GM23338 (cell line): ENCODE results near the gene CSRP2. TPM values are rescaled to one million over a fixed set of nuclear protein-coding genes. Genes with fewer than 3 reads are reported as not detected.

Experiments used
- ATAC-seq: fragments of 200-7000 bp; cut with Tn5 transposase; 3 replicates; pipeline ENCODE4 v1.9.1; 2020
- DNase-seq: peaks from one replicate; pipeline ENCODE4 v3.0.0-alpha.2; 2015; ENCODE audit warnings: low spot score
- H2AFZ ChIP-seq: fragments of 200-600 bp; sonication (generic); 2 replicates; pipeline ENCODE4 v1.8.0; 2016; ENCODE audit warnings: antibody characterized with exemption, mild to moderate bottlenecking, moderate library complexity
- H3F3A ChIP-seq: fragments of 200-600 bp; sonication (generic); replicated peaks from 2 replicates; pipeline ENCODE4 v1.8.0; 2017; ENCODE audit warnings: antibody characterized with exemption, mixed run types, low read depth
- H3K27ac ChIP-seq: fragments of 200-600 bp; sonication (generic); 2 replicates; pipeline ENCODE4 v1.6.1; 2016; ENCODE audit warnings: low read depth
- H3K27me3 ChIP-seq: fragments of 200-600 bp; sonication (generic); 2 replicates; pipeline ENCODE4 v1.8.0; 2016; ENCODE audit warnings: mild to moderate bottlenecking, mixed run types, moderate library complexity; ENCODE audit not compliant: insufficient read depth
- H3K36me3 ChIP-seq: fragments of 200-600 bp; sonication (generic); 2 replicates; pipeline ENCODE4 v1.8.0; 2016; ENCODE audit warnings: mild to moderate bottlenecking; ENCODE audit not compliant: insufficient read depth
- H3K4me1 ChIP-seq: fragments of 200-600 bp; sonication (generic); 2 replicates; pipeline ENCODE4 v1.8.0; 2016; ENCODE audit warnings: mild to moderate bottlenecking, moderate library complexity; ENCODE audit not compliant: insufficient read depth
- H3K4me2 ChIP-seq: fragments of 200-600 bp; sonication (generic); 2 replicates; pipeline ENCODE4 v1.7.1; 2017; ENCODE audit warnings: mixed run types
- H3K4me3 ChIP-seq: fragments of 200-600 bp; sonication (generic); 2 replicates; pipeline ENCODE4 v1.6.1; 2016; ENCODE audit warnings: mixed run types
- H3K79me2 ChIP-seq: fragments of 200-600 bp; sonication (generic); replicated peaks from 2 replicates; pipeline ENCODE4 v1.8.0; 2017; ENCODE audit warnings: mild to moderate bottlenecking; ENCODE audit not compliant: insufficient read depth
- H3K9me2 ChIP-seq: fragments of 200-600 bp; sonication (generic); 2 replicates; pipeline ENCODE4 v1.8.0; 2017; ENCODE audit not compliant: insufficient read depth
- H4K20me1 ChIP-seq: fragments of 200-600 bp; sonication (generic); replicated peaks from 2 replicates; pipeline ENCODE4 v1.8.0; 2017; ENCODE audit warnings: mild to moderate bottlenecking; ENCODE audit not compliant: insufficient read depth
- H3K27ac Mint-ChIP-seq: 2 replicates; pipeline ENCODE4 v1.8.0; 2020; ENCODE audit warnings: inconsistent platforms, mild to moderate bottlenecking, moderate library complexity, mixed read lengths
- H3K27me3 Mint-ChIP-seq: 3 replicates; pipeline ENCODE4 v1.8.0; 2022; ENCODE audit warnings: low read depth, mild to moderate bottlenecking, moderate library complexity, mixed read lengths, inconsistent platforms; ENCODE audit not compliant: insufficient read depth, poor library complexity
- H3K36me3 Mint-ChIP-seq: 3 replicates; pipeline ENCODE4 v1.8.0; 2021; ENCODE audit warnings: low read depth, mild to moderate bottlenecking, inconsistent platforms, moderate library complexity, mixed read lengths
- H3K4me1 Mint-ChIP-seq: 3 replicates; pipeline ENCODE4 v1.8.0; 2020; ENCODE audit warnings: mild to moderate bottlenecking, inconsistent platforms, mixed read lengths
- H3K4me3 Mint-ChIP-seq: 3 replicates; pipeline ENCODE4 v1.8.0; 2021; ENCODE audit warnings: moderate library complexity, mild to moderate bottlenecking, inconsistent platforms, mixed read lengths
- H3K9me3 Mint-ChIP-seq: 3 replicates; pipeline ENCODE4 v1.8.0; 2020; ENCODE audit warnings: moderate library complexity, mild to moderate bottlenecking, inconsistent platforms, mixed read lengths
- CREB1 ChIP-seq: fragments of 250-450 bp; sonication (Bioruptor Pico); IDR thresholded peaks from 2 replicates; pipeline ENCODE4 v1.5.0; 2020; ENCODE audit warnings: low read depth, mild to moderate bottlenecking, moderate library complexity
- EZH2 ChIP-seq: fragments of 200-600 bp; sonication (generic); IDR thresholded peaks from one replicate; pipeline ENCODE4 v1.8.0; 2017; ENCODE audit warnings: antibody characterized with exemption, mild to moderate bottlenecking, low read depth; ENCODE audit not compliant: unreplicated experiment
- JUNB ChIP-seq: IDR thresholded peaks from one replicate; pipeline ENCODE4 v1.6.1; 2016; ENCODE audit warnings: antibody characterized with exemption; ENCODE audit not compliant: unreplicated experiment
- NANOG ChIP-seq: IDR thresholded peaks from 2 replicates; pipeline ENCODE4 v1.6.1; 2016; ENCODE audit warnings: antibody characterized with exemption, borderline replicate concordance
- POLR2AphosphoS5 ChIP-seq: IDR thresholded peaks from 2 replicates; pipeline ENCODE4 v1.6.1; 2016; ENCODE audit warnings: antibody characterized with exemption, low read depth
- REST ChIP-seq: IDR thresholded peaks from one replicate; pipeline ENCODE4 v1.6.1; 2018; ENCODE audit warnings: antibody characterized with exemption; ENCODE audit not compliant: unreplicated experiment
- STAT1 ChIP-seq: IDR thresholded peaks from one replicate; pipeline ENCODE4 v1.6.1; 2016; ENCODE audit warnings: antibody characterized with exemption; ENCODE audit not compliant: unreplicated experiment
- polyA plus RNA-seq: library from polyadenylated mRNA; unstranded; fragments of >200 nt; fragmentation: Nextera tagmentation; extraction: Ambion mirVana; gene quantifications from 2 replicates; pipeline ENCODE4 v1.2.1, GENCODE V29; 2016
- total RNA-seq: library from RNA; depleted of rRNA; stranded (reverse); fragments of >200 nt; shearing (Covaris generic); gene quantifications from 2 replicates; pipeline ENCODE4 v1.2.3, GENCODE V29; 2014

Gene CSRP2
- total and polyA plus RNA-seq, 2 experiments from 2014 or later: 166 to 315 TPM

- no peak for TF ChIP-seq REST
Measured at GRCh38 chr12:76883151-76883550, 4.3 kb upstream of the CSRP2 start (continued).

- Mint-ChIP-seq H3K27ac (no peak overlapping the region), H3K4me1 (peaks cover 15% of the 10 kb centered on the region), H3K9me3 (no peaks in the 10 kb centered on the region), H3K27me3 (peaks cover 9% of the 10 kb centered on the region), H3K4me3 (no peak overlapping the region), H3K36me3 (no peaks in the 10 kb centered on the region; the same call in 2 of the 3 replicates)
- Histone ChIP-seq H3K36me3 (no peaks in the 10 kb centered on the region), H3K79me2 (peaks cover 3% of the 10 kb centered on the region), H3K27me3 (no peaks in the 10 kb centered on the region), H3K4me3 (no peak overlapping the region), H3K27ac (no peak overlapping the region), H2AFZ (no peak overlapping the region), H3K4me2 (no peak overlapping the region), H3K4me1 (peaks cover 9% of the 10 kb centered on the region), H4K20me1 (no peaks in the 10 kb centered on the region), H3K9me2 (no peaks in the 10 kb centered on the region), H3F3A (peaks cover 3% of the 10 kb centered on the region; the same call in 1 of the 2 replicates)
- no peak for DNase-seq
- no peak for ATAC-seq
- TF ChIP-seq NANOG: no peak
- no peak for TF ChIP-seq POLR2AphosphoS5
- TF ChIP-seq STAT1: no peak
- no peak for TF ChIP-seq JUNB
- TF ChIP-seq REST: no peak
- no peak for TF ChIP-seq CREB1
- TF ChIP-seq EZH2: no peak
Measured at GRCh38 chr12:76882367-76882766, 3.5 kb upstream of the CSRP2 start.
